Measurements from ENCODE around the gene DHFR2.
A peak's percentile ranks its signal among the peaks of the same experiment; 100 is the strongest.
"Not testable (repeated sequence)": the region's sequence is repeated elsewhere in the genome, so short reads cannot be mapped to it uniquely, and the experiment has no call there.

DHFR2 gene

DNA sequence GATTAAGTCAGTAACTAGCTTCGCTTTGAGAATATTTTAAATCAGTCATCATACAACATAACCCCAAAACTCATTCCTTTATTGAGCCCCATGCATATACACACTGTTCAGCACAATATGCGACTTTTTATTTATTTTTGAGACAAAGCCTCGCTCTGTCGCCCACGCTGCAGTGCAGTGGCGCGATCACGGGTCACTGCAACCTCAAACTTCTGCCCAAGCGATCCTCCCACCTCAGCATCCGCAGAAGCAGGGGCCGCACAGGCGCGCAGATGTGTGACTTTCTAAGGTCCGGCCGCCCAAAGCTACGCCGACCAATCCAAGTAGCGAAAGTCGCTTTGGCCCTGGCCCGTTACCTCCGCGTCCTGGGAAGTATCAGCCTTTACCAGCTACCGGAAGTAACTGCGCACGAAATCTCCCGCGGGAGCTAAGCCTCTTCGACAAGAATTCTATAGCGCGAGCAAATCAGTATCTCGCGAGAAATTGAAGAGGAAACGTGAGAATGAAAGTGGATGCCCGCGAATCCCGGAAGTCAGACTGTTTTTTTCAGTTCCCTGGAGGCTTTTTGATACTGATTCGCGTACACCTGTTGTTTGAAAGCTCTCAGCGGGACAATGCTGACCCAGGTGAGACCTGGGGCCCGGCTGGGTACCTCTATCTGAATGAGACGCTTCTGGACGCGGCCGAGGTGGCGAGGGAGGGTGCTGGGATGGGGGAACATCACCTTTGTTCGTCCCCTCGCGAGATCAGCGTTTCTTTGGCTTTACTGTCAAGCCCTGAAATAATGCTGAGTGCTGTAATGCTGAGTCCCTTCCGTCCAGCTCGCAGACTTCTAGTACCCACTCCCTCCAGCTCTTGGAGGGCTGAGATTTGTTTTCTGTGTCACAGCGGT lies at the start of gene DHFR2, which contains the start of gene NSUN3:
Gene DHFR2, minus strand, starts transcription at position 404 of the 892 bp plus-strand sequence. CDS start 1,405 bp downstream, outside the sequence.
Gene NSUN3, plus strand, starts transcription at position 549 of the 892 bp plus-strand sequence. Its CDS starts 66 bp downstream, at position 615.
- DNase-seq (ENCODE audit: low read depth): peak; percentile 93

DNA sequence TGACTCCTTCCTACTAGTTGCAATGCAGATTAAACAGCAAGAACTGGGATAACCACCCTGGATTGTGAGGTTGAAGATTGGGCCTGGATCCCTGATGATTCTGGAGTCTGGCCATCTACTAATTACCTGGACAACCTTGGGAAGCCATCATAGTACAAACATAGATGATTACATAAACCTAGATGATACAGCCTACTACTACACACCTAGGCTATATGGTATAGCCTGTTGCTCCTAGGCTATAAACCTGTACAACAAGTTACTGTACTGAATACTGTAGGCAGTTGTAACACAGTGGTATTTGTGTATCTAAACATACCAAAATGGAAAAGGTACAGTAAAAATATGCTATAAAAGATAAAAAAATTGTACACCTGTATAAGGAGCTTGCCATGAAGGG lies 48.1 kb upstream of the DHFR2 start:
- no peak for DNase-seq (ENCODE audit: low read depth)

DNA sequence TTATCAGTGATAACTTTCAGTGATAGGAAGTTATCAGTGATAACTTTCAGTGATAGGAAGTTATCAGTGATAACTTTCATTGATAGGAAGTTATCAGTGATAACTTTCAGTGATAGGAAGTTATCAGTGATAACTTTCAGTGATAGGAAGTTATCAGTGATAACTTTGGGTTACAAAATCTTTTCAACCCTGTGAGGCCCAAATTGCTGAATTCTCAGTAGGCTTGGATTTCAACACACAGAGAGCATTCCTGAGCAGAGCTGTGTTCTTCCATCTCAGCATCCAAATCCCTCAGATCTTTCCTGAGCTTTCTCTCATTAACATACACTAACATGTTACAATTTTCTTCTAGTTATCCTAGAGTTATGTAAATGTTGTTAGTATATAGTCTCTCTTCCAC lies 47.5 kb upstream of the DHFR2 start:
- DNase-seq (ENCODE audit: low read depth): not testable (repeated sequence)

DNA sequence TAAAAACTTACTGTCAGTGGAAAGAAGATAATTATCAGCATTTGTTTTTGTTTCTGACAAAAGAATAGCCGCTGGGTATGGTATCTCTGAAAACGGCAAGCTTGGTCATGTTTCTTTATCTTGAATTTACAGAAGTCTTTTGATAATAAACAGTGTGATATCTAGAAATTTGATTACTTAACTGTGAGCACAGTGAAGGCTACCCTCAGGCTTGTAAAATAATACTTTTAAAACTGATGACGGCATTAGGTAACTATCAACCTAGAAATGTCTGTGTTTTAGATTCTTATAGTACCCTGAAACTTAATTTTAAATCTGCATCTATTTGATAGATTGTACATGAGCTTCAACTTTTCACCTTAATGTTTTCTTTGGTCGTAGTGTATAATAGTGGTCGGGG lies 43.6 kb upstream of the DHFR2 start:
- DNase-seq (ENCODE audit: low read depth): no peak

DNA sequence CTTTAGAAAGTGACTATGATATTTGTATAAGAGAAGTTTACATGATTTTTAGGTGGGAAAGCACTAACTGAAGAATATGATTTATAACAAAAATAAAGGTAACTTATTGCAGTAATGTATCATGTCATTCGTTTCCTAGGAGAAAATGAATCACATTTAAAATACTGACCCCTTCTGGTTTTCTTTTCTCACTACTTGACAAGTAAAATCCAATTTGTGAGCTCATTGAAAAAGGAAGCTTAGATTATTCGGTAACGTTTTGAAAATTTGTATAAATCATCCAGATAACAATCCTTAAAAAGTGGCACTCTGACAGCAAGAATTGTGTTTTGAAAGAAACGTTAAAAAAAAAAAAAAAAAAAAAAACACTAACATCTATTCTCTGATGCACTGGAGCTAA lies 39.1 kb upstream of the DHFR2 start:
- no peak for DNase-seq (ENCODE audit: low read depth)

DNA sequence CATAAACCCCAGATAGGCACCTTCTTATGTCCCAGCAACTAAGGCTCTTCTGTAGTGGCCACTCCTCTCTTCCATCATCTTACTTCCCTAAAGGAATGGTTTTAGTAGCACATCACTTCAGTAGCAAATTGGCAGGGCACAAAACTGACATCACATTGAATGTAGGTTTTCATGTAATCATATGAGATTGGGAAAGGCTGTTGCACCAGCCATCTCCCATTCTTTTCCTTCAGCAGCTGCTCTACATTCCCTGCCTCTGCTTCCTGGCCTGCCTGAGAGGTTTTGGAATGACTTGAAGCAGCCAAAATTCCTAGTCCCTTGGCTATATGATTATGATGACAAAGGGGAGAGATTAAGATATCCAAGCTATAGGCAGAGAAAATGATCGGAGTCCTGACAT lies 36.6 kb upstream of the DHFR2 start:
- no peak for DNase-seq (ENCODE audit: low read depth)

DNA sequence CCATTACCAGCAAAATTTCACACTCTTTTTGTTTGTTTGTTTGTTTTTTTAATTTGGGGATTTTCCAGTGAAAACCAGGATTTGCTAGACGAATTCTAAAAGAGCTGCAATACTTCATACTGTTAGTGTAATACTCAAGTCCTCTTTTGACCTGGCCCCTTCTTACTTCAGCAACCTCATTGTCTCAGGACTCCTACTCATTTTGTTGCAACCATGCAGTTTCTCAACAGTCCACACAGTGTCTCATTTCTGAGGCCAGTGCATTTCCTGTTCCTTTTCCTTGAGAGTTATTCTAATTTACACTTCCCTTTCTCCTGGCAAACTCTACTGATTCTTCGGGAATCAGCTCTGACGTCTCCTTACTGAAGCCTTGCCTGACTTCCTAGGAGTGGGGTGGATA lies 35.7 kb upstream of the DHFR2 start:
- DNase-seq (ENCODE audit: low read depth): no peak

DNA sequence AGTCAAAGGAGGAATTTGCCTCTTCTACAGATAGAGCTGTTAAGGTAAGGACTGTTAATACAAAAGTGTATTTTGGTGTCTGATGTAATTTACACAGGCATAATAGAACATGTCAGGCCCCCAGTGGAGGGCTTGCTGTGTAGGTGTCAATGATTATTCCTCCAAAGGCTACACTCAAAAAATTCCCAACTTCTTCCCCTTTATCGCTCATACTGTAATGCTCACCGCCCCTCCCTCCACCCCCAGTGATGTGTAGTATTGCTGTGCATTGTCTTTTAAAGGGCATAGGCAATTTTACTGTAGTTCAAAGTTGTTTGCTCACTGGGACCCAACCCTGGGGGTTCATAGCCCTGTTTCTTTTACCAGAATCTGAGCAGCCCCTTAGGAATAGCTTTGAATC lies 32.4 kb upstream of the DHFR2 start:
- no peak for DNase-seq (ENCODE audit: low read depth)

DNA sequence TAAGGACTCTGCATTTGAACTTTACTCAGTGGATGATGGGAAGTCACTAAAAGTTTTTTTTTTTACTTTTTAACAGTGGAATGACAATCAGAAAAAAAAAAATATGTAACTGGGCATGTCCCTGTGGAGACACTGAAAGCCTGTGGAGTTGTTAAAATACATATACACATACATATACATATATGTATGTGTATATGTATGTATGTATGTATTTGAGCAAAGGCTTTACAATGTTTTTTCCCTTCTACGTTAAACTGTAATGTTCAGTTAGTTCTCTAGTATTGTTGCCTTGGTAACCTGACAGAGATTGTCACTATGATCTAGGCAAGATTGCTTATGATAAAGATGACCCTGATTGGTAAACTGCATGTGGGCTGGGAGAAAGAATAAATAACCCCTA lies 30.4 kb upstream of the DHFR2 start:
- no peak for DNase-seq (ENCODE audit: low read depth)

DNA sequence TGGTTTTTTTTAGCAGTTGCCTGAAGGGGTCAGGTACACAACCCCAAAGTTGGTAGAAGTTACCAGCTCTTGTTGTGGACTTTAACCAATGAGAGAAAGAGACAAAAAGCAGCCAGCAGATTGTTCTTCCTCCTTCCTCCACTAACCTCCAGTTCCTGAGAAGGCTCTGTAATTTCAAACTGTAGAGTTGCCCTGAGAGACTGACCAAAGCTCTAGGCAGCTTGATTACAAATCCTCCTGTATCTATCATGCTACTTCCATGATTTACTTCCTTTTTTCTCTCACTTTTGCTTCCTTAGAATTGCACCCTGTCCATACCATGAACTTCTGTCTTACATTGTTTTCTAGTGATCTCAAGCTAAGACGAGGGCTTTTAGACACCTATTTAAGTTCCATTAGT lies 29.4 kb upstream of the DHFR2 start:
- DNase-seq (ENCODE audit: low read depth): no peak

DNA sequence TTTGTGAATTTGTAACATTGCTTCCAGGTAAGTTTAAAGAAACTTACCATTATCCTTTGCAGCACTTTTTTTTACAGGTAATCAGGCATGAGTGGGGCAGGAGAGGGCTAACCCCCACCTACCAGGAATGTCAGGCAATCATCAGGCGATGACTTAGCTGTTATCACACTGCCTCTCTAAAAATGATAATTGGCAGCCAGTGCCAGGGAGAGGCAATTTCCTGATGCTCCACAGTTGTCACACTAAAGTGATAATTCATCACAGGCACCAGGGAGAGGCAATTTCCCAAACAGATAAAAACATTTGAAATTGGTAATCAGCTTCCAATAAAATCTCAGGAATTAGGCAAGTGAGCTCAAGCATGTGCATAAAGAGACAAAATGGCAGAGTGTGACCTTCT lies 26.4 kb upstream of the DHFR2 start:
- no peak for DNase-seq (ENCODE audit: low read depth)

DNA sequence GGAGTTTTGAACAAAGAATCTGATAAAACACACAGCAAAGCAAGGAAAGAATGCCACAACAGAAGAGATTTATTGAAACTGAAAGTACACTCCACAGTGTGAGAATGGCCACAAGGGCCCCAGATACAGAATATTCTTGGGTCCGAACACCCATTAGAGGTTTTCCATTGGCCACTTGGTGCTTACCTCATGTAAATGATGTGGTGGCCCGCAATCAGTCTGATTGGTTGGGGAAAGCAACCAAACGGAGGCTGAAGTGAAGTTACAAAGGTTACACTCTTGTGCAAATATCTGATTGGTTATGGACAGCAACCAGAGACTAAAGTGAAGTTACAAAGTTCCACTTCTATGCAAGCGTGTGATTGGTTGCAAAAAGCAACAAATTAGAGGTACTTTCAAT lies 20.5 kb upstream of the DHFR2 start:
- DNase-seq (ENCODE audit: low read depth): no peak

DNA sequence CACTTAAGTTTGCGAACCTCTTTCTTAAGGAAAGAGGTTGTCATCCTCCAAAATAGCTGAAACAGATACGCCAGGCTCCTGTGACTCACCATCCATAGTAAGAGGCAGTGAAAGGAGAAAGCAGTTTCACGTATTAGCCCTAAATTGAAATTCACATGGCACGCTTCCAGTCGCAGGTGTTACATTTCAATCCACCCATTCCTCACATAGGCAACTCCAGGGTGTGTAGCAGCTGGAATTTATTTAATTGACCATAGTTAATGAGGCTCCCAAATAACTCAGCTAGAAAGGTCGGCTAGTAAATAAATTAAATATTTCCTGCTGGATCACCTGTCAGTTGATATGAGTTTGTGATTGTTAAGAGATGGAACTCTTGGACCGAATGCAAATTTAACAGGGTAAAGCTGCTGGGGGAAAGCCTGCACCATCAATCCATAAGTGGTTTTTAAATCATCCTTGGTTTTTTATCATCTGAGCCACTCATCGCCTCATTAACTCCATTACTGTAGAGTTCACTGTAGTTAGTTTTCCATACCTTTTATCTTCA lies 19.7 kb upstream of the DHFR2 start:
- DNase-seq (ENCODE audit: low read depth): no peak

DNA sequence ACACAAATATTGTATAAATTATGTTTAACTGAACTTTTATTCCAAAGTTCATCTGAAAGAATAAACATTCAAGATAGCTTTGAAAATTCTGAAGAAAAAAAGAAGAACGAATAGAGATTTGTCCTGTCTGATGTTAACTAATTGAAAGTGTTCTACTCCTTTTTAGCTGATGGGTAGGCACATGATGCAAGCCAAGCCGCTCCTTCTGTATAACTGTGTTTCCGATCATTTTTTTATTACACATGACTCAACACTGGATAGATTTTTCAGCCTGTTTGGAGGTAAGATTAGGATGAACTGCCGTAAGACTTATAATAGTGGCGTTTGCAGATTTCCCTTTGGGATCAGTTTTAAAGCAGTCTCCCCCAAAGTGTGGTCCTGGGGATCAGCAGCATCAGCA lies 19.2 kb upstream of the DHFR2 start:
- no peak for DNase-seq (ENCODE audit: low read depth)

DNA sequence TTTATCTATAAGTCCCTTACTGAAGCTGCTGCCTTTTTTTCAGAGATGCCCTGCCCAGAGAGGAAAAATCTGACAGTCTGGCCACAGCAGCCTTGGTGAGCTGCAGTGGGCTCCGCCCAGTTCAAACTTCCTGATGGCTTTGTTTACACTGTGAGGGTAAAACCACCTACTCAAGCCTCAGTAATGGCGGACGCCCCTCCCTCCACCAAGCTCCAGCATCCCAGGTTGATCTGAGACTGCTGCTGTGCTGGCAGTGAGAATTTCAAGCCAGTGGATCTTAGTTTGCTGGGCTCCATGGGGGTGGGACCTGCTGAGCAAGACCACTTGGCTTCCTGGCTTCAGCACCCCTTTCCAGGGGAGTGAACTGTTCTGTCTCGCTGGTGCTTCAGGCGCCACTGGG lies 17.8 kb upstream of the DHFR2 start:
- DNase-seq (ENCODE audit: low read depth): not testable (repeated sequence)

DNA sequence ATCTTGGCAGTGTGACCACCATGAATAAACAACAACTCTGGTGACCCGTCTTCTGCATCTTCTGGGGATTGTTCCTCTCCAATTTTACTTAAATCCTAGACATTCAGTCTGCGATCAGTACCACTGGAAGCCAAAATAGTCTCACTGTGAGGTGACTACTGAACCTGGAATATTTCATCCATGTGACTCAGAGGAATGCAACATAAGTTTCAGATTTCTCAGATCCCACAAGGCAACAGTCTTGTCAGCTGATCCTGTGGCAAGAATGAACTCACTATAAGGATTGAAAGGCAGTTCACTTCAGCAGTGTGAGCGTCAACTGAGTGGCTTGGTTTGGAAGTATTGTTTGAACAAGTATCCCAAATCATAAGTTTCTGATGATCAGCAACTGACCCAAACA lies 13.3 kb upstream of the DHFR2 start:
- no peak for DNase-seq (ENCODE audit: low read depth)

DNA sequence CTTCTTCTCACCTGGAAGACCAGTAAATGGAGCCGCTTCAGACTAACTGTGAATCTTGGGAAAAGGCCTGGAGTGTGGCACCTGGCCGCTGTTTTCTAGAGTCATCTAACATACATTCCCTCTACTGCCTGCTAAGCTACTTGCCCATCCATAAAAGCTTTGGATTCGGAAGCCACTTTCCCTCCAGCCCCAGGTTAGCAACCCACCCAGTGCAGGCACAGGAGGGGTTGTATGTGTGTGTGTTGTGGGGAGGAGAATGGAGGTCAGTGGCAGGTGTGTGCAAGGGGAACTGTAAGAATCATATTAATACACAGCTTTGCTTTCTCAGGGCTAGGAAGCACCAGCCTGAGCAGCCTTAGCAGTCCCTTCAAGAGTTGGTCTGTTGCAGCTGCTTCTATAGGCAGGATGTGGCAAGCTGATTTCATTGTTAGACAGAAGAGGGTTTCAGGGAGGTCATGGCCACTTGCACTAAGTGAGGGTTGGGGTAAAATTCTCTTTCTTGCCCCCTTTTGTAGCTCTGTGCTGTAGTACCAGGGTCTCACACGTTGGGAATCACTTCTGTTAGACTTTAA lies 9.1 kb upstream of the DHFR2 start:
- DNase-seq (ENCODE audit: low read depth): no peak

DNA sequence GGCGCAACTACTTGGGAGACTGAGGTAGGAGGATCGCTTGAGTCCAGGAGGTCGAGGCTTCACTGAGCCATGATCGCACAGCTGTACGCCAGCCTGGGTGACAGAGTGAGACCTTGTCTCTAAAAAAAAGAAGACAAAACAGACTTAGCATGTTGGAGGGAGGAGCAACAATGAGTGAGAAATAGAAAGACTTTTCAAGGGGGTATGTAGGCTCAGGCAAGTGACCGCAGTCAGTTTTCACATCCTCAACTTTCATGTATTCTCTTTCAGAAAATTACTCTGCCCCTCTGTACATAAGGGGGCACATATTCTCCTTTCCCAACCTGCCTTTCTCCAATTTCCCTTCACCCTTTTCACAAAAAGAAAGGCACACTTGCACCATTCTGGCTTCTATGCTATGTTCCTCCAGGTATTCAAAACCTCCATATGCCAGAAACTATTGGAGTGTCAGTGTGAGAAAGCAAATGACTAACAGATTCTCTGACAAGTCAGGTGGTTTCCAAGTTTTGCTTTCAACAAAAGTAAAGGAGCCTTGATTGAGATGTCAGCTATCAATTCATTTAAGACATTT lies 7.7 kb upstream of the DHFR2 start:
- no peak for DNase-seq (ENCODE audit: low read depth)

DNA sequence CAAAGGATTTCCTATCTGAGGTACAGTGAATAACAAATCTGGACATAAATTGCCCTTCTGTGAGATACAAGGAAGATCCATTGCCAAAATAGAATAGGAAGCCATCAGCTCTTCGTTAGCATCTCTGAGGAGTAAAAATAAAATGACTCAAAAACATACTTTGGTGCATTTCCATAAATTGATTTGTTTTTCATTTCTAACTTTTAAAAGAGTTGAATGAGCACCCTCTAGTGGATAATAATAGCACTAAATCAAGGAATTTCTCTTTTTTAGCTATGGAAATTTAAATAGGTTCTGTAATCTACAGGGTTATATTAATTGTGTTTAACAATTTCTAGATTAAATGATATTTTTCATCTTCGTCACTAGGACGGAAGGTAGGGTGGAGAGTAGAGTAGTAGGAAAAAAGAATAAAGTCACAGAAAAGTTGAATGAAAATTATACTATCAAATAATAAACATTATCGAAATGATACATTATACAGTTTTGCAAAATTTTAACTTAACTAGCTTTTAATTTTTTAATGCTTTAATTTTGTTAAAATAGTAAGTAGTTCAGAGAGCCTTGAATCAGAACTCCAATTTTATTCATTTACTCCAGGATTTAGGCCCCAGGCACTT lies 6.6 kb upstream of the DHFR2 start:
- no peak for DNase-seq (ENCODE audit: low read depth)

DNA sequence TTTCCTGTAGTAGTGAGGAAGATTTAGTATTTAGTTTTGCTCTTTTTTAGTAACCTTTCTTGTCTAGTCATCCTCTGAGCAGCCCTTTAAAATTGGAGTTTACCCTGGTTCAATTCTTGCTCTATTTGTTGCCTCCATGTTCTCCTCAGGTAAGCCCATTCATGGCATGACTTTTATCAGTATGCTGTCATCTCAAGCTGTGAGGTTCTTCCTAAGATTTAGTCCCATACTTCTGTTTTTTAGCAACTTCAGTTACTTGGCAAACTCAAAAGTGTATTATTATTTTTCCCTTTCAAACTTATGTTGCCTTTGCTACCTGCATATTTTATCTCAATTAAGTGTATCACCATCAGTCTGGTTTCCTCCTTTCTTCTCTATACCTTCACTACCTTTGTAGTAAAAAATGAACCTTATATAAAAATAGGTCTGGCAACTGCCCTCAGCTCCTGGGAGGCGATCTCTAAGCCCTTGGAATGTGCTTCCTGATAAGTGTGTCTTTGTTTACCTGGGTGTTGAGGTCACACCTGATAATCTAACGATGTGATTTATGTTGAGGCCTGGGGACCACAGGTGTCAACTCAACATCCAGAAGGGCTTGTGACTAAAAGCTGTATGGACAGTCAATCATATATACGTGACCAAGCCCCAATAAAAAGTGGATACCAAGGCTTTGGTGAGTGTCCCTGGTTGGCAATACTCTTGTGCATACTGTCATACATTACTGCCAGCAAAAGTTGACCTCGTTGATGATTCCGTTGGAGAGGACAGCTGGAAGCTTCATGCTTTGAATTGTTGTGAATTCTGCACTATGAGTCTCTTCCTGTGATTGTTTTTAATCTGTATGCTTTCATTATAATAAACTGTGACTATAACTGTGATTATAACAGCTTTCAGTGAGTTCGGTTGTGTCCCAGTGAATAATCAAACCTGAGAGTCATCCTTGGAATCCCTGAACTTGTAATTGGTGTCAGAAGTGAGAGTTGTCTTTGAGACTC lies 4.1 kb upstream of the DHFR2 start:
- no peak for DNase-seq (ENCODE audit: low read depth)

DNA sequence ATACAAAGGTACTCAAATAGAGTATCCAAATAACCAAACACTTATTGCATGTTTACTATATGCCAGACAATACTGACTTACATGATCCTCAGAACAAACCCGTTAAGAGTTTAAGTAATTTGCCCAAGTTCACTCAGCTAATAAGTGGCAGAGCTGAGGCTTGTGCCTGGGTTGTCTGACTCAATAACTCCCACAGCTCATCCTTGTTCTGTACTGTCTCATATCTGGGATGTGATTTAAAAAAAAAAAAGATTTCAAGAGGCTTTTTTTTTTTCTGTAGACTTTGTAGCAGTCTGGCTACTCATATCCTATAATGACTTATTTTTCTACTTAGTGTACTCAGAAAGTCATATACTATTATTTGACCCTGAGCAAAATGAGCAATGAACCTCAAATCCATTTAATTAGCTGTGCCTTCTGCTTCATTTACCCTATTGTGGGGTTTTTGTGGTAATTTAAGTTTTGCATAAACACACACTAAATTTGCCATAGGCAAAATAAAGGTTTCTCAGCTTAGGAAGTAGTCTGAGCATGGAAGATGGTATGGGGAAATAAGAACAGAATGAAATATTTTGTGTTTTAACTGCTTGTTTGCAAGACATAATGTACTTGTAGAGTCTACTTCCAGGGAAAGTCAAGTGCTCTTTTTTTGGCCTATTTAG lies 3.2 kb upstream of the DHFR2 start:
- DNase-seq (ENCODE audit: low read depth): no peak
